MV-4-11 (cell line): Measurements from ENCODE around the gene CD274.
"Not testable (repeated sequence)": the region's sequence is repeated elsewhere in the genome, so short reads cannot be mapped to it uniquely, and the experiment has no call there.

Experiments
- DNase-seq: peaks from one replicate; lab custom pipeline; 2025; lab: John Stamatoyannopoulos, UW

The CD274 gene

GRCh38 chr9:5466766-5467165, 16.4 kb downstream of the CD274 start:
- DNase-seq = peak; percentile 66

GRCh38 chr9:5468850-5469249, 18.5 kb downstream of the CD274 start:
- no peak for DNase-seq

GRCh38 chr9:5470122-5470521, 19.8 kb downstream of the CD274 start:
- no peak for DNase-seq

- peak; percentile 39 for DNase-seq
Measured at GRCh38 chr9:5470816-5471215, 20.5 kb downstream of the CD274 start.

DNA sequence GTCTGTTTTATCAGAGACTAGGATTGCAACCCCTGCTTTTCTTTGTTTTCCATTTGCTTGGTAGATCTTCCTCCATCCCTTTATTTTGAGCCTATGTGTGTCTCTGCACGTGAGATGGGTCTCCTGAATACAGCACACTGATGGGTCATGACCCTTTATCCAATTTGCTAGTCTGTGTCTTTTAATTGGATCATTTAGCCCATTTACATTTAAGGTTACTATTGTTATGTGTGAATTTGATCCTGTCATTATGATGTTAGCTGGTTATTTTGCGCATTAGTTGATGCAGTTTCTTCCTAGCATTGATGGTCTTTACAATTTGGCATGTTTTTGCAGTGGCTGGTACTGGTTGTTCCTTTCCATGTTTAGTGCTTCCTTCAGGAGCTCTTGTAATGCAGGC, 25.3 kb downstream of the CD274 start:
- DNase-seq = not testable (repeated sequence)

DNA sequence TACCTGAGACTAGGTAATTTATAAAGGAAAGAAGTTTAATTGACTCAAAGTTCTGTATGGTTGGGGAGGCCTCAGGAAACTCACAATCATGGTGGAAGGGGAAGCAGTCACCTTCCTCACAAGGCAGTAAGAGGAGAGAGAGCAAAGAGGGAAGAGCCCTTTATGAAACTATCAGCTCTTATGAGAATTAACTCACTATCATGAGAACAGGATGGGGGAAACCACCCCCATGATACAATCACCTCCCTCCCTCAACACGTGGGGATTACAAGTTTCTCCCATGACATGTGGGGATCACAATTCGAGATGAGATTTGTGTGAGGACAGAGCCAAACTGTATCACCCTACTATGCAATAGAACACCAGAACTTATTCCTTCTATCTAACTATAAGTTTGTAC, 27.9 kb downstream of the CD274 start:
- peak; percentile 22 for DNase-seq

DNA sequence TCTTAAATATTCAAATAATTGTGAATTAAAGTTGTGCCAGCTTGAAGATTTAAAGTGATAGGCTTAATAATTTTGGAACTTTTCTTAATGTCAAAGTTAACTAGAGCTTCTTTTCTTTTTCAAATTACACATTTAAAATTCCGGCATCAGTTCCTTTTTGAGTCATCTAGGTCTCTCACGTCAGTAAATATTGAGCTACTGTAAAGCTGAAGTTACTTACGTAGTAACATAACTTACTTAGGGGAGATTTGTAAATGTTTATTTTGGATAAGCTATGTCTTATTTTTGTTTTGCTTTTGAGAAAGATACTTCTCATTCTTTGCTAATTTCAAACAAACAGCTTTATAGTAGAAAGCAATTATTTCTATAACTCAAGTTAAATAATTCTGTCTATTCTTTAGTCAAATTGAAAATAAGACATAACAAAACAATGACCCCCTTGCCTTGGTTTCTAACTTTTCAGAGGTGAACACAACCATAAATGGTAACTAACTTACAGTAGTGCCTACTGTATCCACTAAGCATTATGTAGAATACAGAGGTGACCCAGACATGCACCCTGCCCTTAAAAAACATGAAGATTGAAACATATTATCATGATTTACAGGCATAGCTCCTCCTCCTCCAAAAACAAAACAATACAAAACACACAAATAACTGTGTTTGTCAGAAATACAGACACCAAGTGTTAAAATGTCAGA, 29.8 kb downstream of the CD274 start:
- DNase-seq = no peak

DNA sequence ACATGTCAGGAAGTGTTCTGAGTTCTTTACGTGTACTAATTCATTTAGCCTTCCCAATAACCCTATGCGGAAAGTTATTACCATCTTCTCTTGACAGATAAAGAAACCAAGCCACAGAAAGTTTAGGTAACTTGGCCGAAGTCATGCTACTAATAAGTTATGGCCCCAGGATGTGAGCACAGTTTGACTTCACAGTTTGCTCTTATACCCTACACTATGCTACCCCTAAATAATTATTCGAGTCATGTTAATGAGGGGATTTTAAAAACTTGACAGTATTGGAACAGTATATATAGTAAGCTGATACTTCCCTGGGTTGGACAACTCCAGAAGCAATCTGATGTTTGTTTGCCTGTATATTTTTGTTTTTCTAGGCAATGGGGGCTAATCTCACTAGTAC, 30.6 kb downstream of the CD274 start:
- DNase-seq = no peak

DNA sequence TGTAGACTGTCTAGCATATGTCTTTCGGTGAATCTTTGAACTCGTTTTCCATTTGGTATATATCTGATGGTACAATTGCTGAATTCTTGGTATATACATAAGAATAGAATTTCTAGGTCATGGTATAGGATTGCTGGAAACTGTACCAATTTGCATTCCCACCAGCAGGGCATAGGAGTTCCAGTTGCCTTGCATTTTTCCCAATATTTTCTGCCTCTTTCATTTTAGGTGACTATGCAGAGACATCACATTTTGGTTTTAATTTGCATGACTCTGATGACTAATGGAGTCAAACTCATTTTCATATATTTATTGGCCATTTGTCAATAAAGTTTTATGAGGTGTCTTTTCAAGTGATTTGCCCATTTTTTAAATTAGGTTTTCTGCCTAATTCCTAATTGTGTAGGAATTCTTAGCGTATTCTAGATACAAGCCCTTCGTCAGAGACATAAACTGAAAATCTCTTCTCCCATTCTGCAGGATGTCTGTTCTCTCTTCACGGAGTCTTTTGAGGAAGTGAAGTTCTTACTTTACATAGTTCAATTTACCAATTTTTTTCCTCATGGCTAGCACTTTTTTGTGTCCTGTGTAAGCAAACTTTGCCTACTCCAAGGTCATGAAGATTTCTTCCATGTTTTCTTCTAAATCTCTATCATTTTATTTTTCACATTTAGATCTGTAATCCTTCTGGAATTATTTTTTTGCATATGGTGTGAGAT, 31.1 kb downstream of the CD274 start:
- DNase-seq = peak; percentile 16

DNA sequence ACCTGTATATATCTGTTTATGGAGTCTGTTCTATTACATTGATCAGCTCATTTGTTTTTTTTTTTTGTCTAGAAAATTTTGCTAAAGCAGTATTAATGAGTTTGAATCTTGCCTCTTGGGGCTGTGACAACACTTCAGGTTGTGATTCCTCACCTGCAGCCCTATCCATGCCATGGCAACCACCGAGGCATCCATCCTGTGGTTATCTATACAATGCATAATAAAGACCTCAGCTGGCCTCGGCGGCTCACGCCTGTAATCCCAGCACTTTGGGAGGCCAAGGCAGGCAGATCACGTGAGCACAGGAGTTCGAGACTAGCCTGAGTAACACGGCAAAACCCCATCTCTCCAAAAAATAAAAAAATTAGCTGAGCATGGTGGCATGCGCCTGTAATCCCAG, 31.9 kb downstream of the CD274 start:
- no peak for DNase-seq

DNA sequence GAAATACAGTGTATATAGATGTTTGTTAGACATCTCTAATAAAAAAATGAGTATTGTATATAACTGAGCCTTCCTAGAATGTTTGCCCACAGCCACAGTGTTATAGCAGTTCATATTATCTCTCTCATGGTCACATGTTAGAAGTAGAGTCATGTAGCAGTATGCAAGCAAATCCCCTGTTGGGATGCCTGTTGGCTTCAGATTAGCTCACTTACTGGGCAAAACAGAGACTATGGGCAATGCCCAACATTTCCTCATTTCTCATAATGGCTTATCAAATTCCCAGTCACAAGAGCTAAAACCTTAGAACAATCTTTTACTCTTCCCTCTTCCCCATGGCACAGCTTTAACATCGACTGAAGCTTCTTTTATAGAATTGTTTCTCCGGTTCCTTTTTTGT, 33.0 kb downstream of the CD274 start:
- no peak for DNase-seq

DNA sequence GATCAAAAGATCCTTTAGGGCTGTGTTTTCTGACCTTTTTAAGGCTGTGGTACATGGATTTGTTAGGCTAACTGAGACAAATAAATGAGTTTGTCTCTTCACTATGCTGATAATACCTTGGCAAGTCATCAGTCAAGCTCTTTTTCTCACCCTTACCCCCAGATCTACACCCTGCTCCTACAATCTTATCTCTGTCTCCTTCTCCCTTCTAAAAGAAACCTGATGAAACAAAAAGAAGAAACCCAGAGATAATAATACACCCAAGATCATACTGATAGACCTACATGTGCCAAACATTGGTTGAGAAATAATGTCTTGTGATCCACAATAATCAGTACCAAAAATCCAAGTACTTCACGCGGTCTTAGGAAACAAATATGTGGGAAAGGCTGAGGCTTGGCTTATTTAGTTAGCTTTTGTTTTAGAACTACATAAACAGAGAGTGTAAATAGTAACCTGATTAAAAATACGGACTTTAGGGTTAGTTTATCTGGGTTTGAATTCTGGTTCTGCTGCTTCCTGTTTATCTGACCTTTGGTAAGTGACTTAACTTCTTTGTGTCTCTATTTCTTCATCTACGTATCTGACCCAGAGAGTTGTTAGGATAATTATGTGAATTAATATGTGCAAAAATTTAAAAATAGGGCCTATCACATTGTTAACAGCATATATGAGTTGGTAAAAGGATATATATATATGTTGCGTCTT, 35.2 kb downstream of the CD274 start:
- DNase-seq = no peak

- DNase-seq = no peak
Measured at GRCh38 chr9:5486988-5487387, 36.6 kb downstream of the CD274 start.

- DNase-seq = peak; percentile 36
Measured at GRCh38 chr9:5488221-5489008, 38.1 kb downstream of the CD274 start.

DNA sequence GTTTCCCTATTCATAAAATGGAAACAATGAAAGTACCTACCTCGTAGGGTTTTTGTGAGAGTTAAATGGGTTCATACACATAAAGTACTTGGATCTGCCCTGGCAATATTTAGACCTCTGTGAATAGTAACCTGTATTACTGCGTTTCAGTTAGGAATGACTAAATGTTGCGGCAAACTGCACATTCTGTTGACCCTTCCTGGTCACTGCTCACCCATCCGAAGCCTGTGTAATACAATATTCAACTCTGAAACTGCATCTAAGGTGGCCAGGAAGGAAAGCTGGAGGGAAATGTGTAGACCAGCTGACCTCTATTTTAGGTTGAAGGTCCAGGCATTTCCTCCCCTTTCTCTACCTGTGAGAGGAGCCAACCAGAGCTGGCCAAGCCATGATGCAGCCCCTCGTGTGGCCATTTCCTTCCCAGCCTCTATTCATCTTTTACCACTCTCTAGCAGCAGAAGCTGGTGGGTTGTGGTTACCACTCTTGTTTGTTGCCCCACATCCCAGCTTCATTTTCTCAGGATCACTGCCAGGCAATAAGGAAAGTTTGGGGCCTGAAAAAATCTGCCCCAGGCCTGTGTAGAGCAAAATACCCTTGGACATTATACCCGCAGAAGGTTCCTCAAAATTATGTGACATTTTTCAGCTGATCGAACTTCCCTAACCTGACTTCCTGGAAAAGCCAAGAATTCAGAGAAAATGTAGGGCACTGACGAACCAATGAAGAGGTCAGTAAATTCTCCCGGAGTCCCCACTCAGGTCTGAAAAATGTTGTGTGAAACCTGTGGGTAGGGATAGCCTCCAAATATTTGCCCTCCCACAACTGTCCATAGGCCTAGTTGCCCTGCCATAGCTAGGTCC, 39.5 kb downstream of the CD274 start:
- peak; percentile 23 for DNase-seq

GRCh38 chr9:5492965-5493678, 42.8 kb downstream of the CD274 start:
- DNase-seq = peak; percentile 57

DNA sequence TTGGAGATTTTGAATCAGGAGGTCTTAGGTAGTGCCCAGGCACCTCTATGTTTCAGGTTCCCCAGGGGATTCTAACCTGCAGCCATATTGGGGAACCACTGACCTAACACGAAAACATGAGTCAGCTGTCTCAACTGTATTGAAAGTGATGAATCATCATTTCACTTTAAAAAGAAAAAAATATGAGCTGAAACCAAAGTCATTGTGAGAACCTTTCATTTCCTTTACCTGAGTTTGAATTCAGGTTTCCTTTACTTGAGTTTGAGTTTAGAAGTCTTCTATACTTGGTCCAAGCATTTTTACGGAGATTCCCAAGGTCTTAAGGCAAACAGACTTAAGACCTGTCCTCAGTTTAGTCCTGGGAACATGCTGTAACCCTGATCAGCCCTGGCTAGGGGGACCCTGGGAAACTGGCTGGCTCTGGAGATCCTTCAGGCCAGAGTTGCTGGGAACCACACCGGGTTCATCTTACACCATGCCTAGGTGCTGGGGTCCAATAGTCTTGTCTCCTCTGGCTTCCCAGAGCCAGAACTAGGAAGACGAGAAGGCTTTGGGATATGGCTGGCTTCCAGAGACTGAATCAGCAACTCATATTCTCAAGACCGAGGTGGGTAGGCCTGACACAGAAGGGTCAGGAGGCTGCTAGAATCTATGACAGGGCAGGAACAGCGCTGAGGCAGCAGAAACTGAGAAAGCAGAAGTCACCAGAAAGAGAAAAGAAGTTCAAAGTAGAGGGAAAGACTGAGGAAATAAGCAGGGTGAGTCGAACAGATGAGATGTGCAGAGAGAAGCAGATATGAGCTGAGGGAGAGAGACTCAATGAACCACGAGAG, 43.6 kb downstream of the CD274 start:
- peak; percentile 80 for DNase-seq

GRCh38 chr9:5494765-5495164, 44.4 kb downstream of the CD274 start:
- DNase-seq = not testable (repeated sequence)

GRCh38 chr9:5499157-5499556, 48.8 kb downstream of the CD274 start:
- no peak for DNase-seq
